ENCODE results near the gene ZC3H6. TPM values are rescaled to one million over a fixed set of nuclear protein-coding genes. Genes with fewer than 3 reads are reported as not detected.

Gene ZC3H6
- total and polyA plus RNA-seq, 2 of the 4 experiments (the other 2 are of a cell fraction): 0.55 to 2.0 TPM

DNA sequence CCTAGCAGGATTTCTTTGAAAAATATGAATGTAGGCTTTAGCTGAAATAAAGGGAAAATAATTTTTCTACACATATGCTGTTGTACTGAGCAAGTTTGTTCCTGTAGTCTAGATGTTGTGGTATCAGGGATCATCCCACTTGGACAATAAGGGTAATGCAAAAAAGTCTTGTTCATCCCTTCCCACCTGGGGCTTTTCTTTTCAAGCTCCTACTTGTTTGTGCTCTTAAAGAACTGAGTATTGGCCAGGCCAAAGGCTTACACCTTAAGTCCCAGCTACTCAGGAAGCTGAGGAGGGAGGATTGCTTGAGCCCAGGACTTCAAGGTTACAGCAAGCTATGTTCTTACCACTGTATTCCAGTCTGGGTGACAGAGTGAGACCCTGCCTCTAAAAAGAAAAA lies 35.5 kb downstream of the ZC3H6 start:
- H2BK5ac ChIP-seq (ENCODE audit: low read depth, low read length, poor library complexity, severe bottlenecking): no peak overlapping the region
- H3K27ac ChIP-seq (ENCODE audit: insufficient read depth, low read length): no peak overlapping the region
- no peak overlapping the region for H3K14ac ChIP-seq (replicated peaks; ENCODE audit: low read depth, low read length)
- no peak overlapping the region for H4K91ac ChIP-seq (ENCODE audit: insufficient read depth, low read depth, low read length)
- H3K79me1 ChIP-seq (ENCODE audit: low read depth in 1 of 2, low read length in 2 of 2): no peaks in the 10 kb centered on the region
- H3K23ac ChIP-seq (ENCODE audit: low read depth, low read length): no peak overlapping the region
- intact Hi-C loops (cut with micrococcal nuclease) (no loop called here), dilution Hi-C loops (cut with HindIII; ENCODE audit: low sequenced_read_pairs, unreplicated experiment) (no loop called here), in situ Hi-C loops (cut with MboI; ENCODE audit: low sequenced_read_pairs) (no loop called here)
- BruUV-seq (replicated peaks): no TSS peak
- no peak overlapping the region for H4K5ac ChIP-seq (ENCODE audit: low read depth, low read length)
- no peak overlapping the region for H2BK20ac ChIP-seq (ENCODE audit: low read depth, low read length)
- no peak overlapping the region for H3K4me2 ChIP-seq (ENCODE audit: low read depth, low read length)
- H3K4me3 ChIP-seq (ENCODE audit: insufficient read depth, low read depth, low read length): no peak overlapping the region
- no peak overlapping the region for H3K18ac ChIP-seq (ENCODE audit: low read depth, low read length)
- H3K9me3 ChIP-seq (ENCODE audit: control insufficient read depth, insufficient read depth, low read length): no peaks in the 10 kb centered on the region
- H2AFZ ChIP-seq (replicated peaks; ENCODE audit: low read length, poor library complexity): no peak overlapping the region
- no peak overlapping the region for H4K8ac ChIP-seq (ENCODE audit: low read depth in 2 of 2, low read length in 2 of 2)
- H3K9me1 ChIP-seq (ENCODE audit: insufficient read depth, low read length): no peaks in the 10 kb centered on the region
- H3K56ac ChIP-seq (ENCODE audit: extremely low read depth, insufficient read depth, low read length): no peak overlapping the region
- H2BK120ac ChIP-seq (ENCODE audit: low read depth, low read length): no peak overlapping the region
- no peaks in the 10 kb centered on the region for H3K27me3 ChIP-seq (ENCODE audit: control insufficient read depth, insufficient read depth, low read length)
- ATAC-seq (ENCODE audit: low read depth) (no peak), DNase-seq (no peak)
- CTCF ChIA-PET: no interaction called here
- TF ChIP-seq, protein P1, sequence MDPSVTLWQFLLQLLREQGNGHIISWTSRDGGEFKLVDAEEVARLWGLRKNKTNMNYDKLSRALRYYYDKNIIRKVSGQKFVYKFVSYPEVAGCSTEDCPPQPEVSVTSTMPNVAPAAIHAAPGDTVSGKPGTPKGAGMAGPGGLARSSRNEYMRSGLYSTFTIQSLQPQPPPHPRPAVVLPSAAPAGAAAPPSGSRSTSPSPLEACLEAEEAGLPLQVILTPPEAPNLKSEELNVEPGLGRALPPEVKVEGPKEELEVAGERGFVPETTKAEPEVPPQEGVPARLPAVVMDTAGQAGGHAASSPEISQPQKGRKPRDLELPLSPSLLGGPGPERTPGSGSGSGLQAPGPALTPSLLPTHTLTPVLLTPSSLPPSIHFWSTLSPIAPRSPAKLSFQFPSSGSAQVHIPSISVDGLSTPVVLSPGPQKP (IDR thresholded peaks at IDR 0.05; ENCODE audit: borderline replicate concordance, low read depth, low read length): no peak
- TF ChIP-seq POLR2A (IDR thresholded peaks at IDR 0.05; ENCODE audit: low read depth, low read length): no peak
- POLR2A ChIA-PET (ENCODE audit: unreplicated experiment): no interaction called here
- H2BK15ac ChIP-seq (ENCODE audit: low read depth, low read length): no peak overlapping the region
- no peaks in the 10 kb centered on the region for H3K4me1 ChIP-seq (ENCODE audit: control insufficient read depth, insufficient read depth, low read length)
- no peaks in the 10 kb centered on the region for H4K20me1 ChIP-seq (ENCODE audit: insufficient read depth, low read length)
- no peak overlapping the region for H3K9ac ChIP-seq (ENCODE audit: low read depth, low read length)
- H3K36me3 ChIP-seq (ENCODE audit: control insufficient read depth, insufficient read depth, low read length): peaks cover 3% of the 10 kb centered on the region; the same call in 1 of the 2 replicates
- H3K4ac ChIP-seq (ENCODE audit: low read depth, low read length): no peak overlapping the region
- no peak overlapping the region for H2AK9ac ChIP-seq (replicated peaks; ENCODE audit: low read depth, low read length, poor library complexity)
- no peak overlapping the region for H2AK5ac ChIP-seq (ENCODE audit: low read depth, low read length)

All from IMR-90 (cell line).